Measurements from ENCODE around the gene TRIM67.
"Not testable (repeated sequence)": the region's sequence is repeated elsewhere in the genome, so short reads cannot be mapped to it uniquely, and the experiment has no call there.

Gene TRIM67

DNA sequence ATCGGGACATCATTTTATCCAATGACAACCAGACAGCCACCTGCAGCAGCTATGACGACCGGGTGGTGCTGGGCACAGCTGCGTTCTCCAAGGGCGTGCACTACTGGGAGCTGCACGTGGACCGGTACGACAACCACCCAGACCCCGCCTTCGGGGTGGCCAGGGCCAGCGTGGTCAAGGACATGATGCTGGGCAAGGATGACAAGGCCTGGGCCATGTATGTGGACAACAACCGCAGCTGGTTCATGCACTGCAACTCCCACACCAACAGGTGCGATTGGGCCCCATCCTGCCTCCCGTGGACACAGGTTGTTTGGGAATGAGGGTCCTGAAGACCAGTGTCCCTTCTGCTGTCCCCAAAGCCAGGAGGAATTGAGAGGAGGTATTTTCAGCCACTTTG lies 47.1 kb downstream of the TRIM67 start:
- no peak for DNase-seq

- no peak for DNase-seq
Measured at GRCh38 chr1:231209531-231209930, 47.7 kb downstream of the TRIM67 start.

GRCh38 chr1:231210126-231210525 lies 48.3 kb downstream of the TRIM67 start:
- DNase-seq = no peak

DNA sequence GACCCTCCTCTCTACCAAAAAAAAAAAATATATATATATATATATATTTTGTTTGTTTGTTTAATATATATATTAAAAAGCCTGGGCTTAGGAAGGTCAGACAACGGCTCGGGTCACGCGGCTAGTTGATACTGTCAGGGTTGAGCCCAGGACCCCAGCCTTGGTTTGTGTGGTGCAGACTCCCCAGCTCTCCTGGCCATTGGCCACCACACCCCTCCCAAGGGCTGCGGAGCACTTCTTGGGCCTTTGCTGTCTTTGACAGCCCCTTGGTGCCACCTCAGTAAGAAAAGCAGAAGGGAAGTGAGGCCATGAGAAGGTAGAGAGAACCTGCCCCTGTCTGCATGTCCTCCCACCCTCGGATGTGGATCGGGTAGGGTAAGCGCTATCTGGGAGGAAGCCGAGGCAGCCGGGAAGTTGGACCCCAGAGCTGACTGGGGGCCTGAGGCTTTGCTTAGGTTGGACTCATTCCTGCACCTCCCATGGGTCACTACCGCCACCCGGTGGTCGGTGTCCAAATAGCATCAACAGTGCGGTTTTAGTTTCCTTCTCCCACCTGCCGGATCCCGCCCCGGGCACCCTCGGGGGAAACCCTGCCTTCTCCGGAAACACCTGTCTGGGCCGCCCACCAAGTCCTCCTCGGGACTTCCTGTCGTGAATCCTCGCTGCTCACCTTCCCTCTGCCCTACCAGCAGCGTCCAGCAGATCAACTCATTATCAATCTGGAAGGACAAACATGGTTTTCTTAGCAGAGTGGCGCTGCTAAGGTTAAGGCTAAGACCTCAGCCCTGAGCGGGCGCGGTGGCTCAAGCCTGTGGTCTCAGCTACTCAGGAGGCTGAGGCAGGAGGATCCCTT lies 49.4 kb downstream of the TRIM67 start:
- peak; percentile 56 for DNase-seq

DNA sequence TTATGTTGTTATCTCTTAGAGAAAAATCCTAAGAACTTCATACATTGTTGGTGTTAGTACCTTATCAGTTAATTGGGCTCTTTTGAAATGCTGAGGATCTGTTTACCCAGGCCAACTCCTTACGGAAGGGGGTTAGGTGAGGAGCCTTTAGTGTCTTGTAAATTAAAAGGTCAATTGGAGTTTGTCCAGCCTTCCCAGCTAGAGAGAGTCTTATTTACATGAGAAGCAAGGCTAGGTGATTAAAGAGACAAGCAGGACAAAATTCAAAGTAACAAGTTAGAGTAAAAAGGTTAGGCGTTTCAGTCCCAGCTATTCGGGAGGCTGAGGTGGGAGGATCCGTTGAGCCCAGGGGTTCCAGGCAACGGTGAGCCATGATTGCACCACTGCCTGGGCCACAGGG lies 50.4 kb downstream of the TRIM67 start:
- not testable (repeated sequence) for DNase-seq

DNA sequence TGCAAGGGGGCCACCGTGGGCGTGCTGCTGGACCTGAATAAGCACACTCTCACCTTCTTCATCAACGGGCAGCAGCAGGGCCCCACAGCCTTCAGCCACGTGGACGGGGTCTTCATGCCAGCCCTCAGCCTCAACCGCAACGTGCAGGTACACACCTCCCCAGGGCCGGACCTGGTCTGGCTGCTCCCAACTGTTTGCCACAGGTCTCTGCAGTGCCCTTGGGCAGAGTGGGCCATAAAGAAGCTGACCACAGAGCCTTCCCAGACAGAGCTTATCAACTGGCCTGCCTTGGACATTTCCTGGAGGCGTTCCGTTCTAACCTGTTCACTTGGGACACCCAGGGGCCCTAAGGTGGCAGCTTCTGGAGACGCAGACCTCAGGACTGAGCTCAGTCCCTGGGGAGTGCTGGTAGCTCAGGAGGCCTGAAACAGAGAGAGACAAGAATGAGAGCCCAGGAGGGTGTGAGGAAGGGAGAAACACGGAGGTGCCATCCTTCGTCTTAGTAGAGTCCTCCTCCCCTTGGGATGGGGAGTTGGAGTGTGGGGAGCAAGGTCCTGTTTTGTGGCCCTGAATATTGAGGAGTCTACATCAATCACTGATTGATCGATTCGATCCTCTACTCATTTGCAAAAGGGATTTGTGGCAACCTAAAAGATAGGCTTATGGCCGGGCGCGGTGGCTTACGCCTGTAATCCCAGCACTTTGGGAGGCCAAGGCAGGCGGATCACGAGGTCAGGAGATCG lies 52.1 kb downstream of the TRIM67 start:
- no peak for DNase-seq

DNA sequence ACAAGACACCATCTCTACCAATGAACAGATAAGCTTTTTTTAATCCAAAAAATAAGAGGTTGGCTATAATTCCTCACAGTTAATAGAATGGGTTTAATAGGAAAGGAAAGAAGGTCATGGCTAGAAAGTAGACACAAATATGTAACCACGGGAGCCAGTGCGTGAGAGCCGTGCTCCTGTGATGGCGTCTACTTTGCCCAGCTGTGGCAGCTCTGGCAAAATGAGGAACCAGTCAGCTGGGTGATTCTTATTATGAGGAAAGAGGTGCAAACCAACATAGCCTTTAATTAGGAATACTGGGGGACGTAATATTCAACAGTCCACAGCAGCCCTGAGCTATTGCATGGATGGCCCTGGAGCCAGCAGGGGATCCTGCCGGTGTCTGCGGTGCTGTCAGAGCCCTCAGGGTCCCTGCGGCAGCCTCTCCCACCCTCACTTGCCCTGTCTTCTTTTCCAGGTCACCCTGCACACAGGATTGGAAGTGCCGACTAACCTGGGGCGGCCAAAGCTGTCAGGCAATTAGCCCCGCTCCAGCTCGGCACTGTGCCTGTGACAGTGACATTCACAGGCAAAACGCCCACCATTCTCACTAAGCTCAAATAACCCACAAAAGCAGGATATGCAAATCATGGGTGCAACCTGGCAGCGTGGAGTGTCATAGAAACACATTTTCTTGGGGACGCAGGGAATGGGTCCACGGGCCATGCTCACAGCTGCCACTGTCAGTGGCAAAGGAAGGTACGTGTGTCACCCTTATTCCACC lies 53.2 kb downstream of the TRIM67 start:
- no peak for DNase-seq

GRCh38 chr1:231215681-231216385 lies 54.0 kb downstream of the TRIM67 start:
- no peak for DNase-seq

DNA sequence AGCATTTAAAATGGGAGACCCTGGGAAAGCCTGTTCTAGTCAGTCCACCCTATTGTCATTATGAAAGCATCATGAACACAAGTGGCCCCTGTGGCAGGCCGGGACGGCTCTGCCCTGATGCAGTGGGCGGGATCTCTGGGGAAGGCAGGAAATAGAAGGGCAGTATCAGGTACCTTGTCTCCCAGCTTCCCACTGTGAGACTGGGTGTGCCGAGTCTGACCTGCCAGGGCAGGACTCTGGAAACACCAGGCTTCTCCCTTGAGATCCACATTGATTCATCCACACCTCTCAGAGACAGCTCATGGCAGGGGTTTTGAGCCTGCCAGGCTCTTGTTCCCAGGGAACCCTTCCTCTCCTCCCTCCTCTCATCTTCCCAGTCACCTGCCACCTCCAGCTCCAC lies 54.6 kb downstream of the TRIM67 start:
- no peak for DNase-seq

GRCh38 chr1:231217056-231217455 lies 55.2 kb downstream of the TRIM67 start:
- DNase-seq = no peak

DNA sequence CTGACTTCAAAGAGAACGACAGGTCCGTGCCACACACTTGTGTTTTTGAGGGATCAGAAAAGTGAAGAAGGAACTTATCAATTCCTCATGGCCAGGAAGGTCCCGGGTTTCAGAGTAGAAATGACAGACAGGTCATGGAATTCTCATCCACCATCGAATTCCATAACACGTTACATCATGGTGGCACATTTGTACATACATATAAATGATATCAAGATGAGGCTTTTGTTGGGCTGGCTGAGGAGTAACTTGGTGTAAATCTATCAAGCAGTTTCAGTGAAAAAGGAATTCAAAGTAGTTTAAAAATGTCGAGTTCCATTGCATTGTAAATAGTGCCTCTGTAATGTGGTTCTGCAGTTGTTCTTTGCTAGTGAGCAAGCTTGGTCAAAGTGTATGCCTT lies 56.2 kb downstream of the TRIM67 start:
- DNase-seq = peak; percentile 28

DNA sequence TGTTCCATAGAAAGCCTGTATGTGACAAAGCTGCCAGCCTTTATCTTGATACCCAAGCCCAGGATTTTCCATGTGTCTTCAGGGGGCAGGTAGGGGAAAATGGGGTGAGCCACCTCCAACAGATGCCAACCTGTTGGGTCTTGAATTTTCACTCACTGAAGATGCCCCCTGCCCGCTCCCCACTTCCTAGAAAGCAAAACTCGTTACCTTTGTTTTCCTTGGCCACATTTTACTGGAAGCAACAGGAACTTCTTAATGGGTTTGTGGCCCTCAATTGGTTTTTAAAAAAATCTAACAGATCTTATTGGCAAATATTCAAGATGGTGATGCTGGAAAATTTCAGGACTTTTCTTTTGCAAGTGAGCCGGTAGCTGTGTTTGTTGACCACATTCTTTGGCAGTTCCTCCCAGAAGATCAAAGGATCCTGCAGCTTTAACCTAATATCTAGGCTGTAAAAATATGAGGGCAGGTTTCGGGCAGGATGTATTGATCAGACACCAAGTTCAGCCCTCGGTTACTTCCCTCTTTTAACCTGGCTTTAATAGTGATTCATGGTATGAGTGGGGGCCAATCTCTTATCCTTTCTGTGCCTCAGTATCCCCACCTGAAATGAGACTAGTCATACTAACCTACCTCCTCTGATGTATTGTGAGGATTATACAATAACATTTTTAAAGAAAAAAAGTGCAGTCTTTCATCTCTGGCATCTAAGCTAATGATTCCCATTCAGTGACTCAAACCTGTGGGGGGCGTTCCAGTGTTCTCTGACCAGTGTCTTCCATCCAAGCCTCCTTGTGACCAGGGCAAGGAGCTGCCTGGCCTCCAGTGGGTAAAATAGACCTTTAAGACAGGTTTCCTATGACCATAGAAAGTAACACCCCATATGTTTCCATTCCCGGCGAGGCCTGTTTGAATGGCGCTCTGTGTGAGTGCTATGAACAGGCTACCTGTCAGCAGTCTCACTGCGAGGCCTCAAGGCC lies 57.9 kb downstream of the TRIM67 start:
- no peak for DNase-seq

DNA sequence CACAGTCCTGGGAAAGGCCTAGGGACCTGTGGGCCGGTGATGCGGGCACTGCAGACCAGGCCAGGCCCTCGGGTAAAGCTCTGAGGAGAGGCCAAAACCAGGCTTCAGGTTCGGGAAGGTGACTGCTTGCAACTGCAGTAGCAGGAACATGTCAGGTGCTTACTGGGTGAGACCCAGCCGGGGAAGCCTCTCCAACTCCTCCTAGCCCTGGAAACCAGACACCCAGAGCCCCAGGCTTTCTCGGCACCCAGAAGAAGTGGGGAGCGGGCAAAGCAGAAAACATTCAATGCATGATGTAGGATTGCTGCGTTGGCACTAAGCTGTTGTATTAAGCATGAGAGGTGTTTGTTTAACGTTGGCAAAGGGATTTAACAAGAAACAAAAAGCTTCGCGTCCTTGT lies 58.9 kb downstream of the TRIM67 start:
- DNase-seq = no peak

DNA sequence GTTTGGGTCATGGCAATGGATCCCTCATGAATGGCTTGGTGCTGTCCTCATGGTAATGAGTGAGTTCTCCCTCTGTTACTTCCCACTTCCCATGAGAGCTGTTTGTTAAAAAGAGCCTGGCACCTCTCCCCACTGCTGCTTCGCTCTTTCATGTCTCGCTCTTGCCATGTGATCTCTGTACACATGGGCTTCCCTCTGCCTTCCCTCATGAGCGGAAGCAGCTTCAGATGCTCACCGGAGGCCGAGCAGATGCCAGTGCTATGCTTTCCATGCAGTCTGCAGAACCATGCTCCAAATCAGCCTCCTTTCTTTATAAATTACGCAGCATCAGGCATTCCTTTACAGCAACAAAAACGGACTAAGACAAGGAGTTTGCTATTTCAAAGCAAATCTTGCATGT lies 64.3 kb downstream of the TRIM67 start:
- no peak for DNase-seq

DNA sequence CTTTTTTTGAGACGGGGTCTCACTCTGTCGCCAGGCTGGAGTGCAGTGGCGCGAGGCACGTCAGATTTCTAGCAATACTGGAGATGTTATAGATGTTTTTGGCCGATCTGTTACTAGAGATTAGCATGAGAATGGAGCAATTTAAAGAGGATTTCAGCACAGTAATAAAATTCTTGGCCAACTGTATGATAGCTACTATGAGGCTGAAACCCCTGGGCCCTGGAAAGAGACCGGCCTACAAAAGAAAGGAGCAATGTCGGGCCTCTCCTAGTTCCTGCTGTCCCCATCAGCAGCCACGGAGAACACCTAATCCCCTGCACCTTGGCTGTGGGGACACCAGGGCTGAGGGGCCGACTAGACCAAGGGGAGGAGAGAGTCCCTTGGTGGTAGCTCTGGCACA lies 69.7 kb downstream of the TRIM67 start:
- DNase-seq = no peak

GRCh38 chr1:231232870-231233734 lies 71.2 kb downstream of the TRIM67 start:
- DNase-seq = no peak

GRCh38 chr1:231233735-231234417 lies 72.0 kb downstream of the TRIM67 start:
- no peak for DNase-seq

DNA sequence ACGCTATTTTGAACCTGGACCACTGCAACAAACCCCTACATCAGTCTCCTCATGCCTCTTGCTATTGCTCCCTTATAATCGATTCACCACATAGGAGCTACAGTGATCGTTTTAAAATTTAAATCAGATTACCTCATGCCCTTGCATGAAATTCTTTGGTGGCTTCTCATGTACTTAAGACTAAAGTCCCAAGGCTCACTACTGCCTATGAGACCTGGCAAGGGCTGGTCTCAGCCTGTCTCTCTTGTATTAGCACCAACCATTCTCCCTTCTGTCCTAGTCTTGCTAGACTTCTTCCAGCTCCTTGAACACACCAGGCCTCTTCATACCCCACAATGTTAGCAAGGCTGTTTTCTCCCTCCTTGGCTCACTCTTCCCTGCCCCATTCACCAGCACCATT lies 72.6 kb downstream of the TRIM67 start:
- no peak for DNase-seq

- DNase-seq = no peak
Measured at GRCh38 chr1:231235526-231236207, 73.8 kb downstream of the TRIM67 start.
